T-helper 17 cell (primary cell): Measurements from ENCODE around the gene MAPT. TPM values are rescaled to one million over a fixed set of nuclear protein-coding genes. Genes with fewer than 3 reads are reported as not detected.

Experiments
- ATAC-seq: fragments of 150-1000 bp; cut with Tn5 transposase; 2 replicates; pipeline ENCODE4 v1.10.0; 2021; ENCODE audit warnings: mild to moderate bottlenecking, moderate library complexity
- DNase-seq, 3 donors: peaks; one replicate each; pipeline versions ENCODE4 v3.0.0 to v3.0.0-alpha.2; 2020 to 2021
- H3K9me3 ChIP-seq: one replicate; pipeline ENCODE4 v1.7.0; 2013; ENCODE audit warnings: low read length, mild to moderate bottlenecking; ENCODE audit not compliant: control insufficient read depth, poor library complexity, severe bottlenecking
- H3K27ac Mint-ChIP-seq: one replicate; pipeline ENCODE4 v1.8.0; 2022; ENCODE audit warnings: mild to moderate bottlenecking, moderate library complexity, mixed read lengths
- H3K27me3 Mint-ChIP-seq: one replicate; pipeline ENCODE4 v1.8.0; 2022; ENCODE audit warnings: mixed read lengths
- H3K36me3 Mint-ChIP-seq: one replicate; pipeline ENCODE4 v1.8.0; 2022; ENCODE audit warnings: low read depth, mixed read lengths
- H3K4me1 Mint-ChIP-seq: one replicate; pipeline ENCODE4 v1.8.0; 2022; ENCODE audit warnings: mild to moderate bottlenecking, mixed read lengths
- H3K4me3 Mint-ChIP-seq: one replicate; pipeline ENCODE4 v1.8.0; 2022; ENCODE audit warnings: mild to moderate bottlenecking, moderate library complexity, mixed read lengths
- total RNA-seq, 4 donors: library from RNA in 2 of 4; stranded (reverse) in 2 of 4; gene quantifications; one replicate each; pipeline ENCODE4 v1.2.3 and lab custom pipeline; 2022 to 2026

MAPT gene
- total RNA-seq, 2 donors from 2014 or later = 1.2 to 2.3 TPM

DNA sequence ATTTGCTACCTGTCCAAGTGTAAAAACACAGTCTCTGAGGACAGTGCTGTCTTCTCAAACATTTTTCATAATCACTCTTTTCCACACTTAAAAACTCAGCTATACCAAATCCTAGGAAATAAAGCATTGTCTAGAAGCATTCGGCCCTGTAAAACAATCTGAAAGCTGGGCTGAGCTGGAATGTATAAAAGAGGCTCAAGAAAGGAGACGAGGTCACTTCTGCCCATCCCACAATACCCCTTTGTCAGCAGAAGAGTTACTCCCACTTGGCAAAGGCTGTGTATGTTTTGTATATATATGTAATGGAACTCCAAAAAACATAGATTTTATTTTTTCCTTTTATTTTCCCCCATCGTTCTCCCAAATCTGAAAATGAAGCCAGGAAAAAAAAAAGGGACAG, 148.6 kb downstream of the MAPT start:
- ATAC-seq (no peak), DNase-seq (no peak)
- no peaks in the 10 kb centered on the region for H3K27me3 Mint-ChIP-seq
- peaks cover 7% of the 10 kb centered on the region for H3K36me3 Mint-ChIP-seq
- peaks cover 20% of the 10 kb centered on the region for H3K4me1 Mint-ChIP-seq
- H3K4me3 Mint-ChIP-seq = no peak overlapping the region
- peak overlapping the region; percentile 81 for H3K27ac Mint-ChIP-seq
- no peaks in the 10 kb centered on the region for H3K9me3 ChIP-seq

GRCh38 chr17:46043606-46044005, 149.3 kb downstream of the MAPT start:
- H3K4me1 Mint-ChIP-seq = peaks cover 16% of the 10 kb centered on the region
- no peak overlapping the region for H3K4me3 Mint-ChIP-seq
- peaks cover 2% of the 10 kb centered on the region for H3K36me3 Mint-ChIP-seq
- no peak for DNase-seq
- peak overlapping the region; percentile 81 for H3K27ac Mint-ChIP-seq
- no peaks in the 10 kb centered on the region for H3K27me3 Mint-ChIP-seq
- ATAC-seq = no peak
- H3K9me3 ChIP-seq = no peaks in the 10 kb centered on the region

GRCh38 chr17:46044286-46044928, 150.1 kb downstream of the MAPT start:
- DNase-seq (peak in 1 of 3 donors; percentile 36), ATAC-seq (peak; percentile 65)
- Mint-ChIP-seq H3K36me3 (peaks cover 2% of the 10 kb centered on the region), H3K4me1 (peaks cover 16% of the 10 kb centered on the region), H3K4me3 (no peak overlapping the region), H3K27ac (peak overlapping the region; percentile 81), H3K27me3 (no peaks in the 10 kb centered on the region)
- no peaks in the 10 kb centered on the region for H3K9me3 ChIP-seq

DNA sequence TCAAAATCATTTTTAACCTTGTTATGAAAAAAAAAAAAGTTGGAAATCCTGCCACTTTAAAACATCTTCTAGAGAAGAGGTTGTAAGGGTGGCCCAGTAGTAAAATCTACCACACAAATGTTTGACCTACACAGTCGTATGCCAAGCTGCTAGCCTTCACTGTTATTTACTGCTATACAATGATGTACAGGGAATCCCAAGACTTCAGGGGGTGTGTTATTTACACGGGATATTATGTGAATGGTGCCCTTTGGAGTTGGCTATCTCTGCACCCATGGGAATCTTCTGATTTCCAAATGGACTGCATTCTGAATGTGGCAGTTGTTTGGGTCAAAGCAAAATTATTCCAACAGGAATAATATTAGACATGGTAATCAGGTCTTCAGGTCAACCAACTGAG, 150.6 kb downstream of the MAPT start:
- Mint-ChIP-seq H3K27me3 (no peaks in the 10 kb centered on the region), H3K27ac (no peak overlapping the region), H3K36me3 (peaks cover 2% of the 10 kb centered on the region), H3K4me1 (peaks cover 16% of the 10 kb centered on the region), H3K4me3 (no peak overlapping the region)
- DNase-seq (no peak), ATAC-seq (no peak)
- H3K9me3 ChIP-seq = no peaks in the 10 kb centered on the region

- no peak for DNase-seq
- no peak overlapping the region for H3K4me3 Mint-ChIP-seq
- no peaks in the 10 kb centered on the region for H3K27me3 Mint-ChIP-seq
- peaks cover 2% of the 10 kb centered on the region for H3K36me3 Mint-ChIP-seq
- ATAC-seq = no peak
- peaks cover 16% of the 10 kb centered on the region for H3K4me1 Mint-ChIP-seq
- peak overlapping the region; percentile 54 for H3K27ac Mint-ChIP-seq
- H3K9me3 ChIP-seq = no peaks in the 10 kb centered on the region
These were observed 151.3 kb downstream of the MAPT start for GRCh38 chr17:46045639-46046038.

DNA sequence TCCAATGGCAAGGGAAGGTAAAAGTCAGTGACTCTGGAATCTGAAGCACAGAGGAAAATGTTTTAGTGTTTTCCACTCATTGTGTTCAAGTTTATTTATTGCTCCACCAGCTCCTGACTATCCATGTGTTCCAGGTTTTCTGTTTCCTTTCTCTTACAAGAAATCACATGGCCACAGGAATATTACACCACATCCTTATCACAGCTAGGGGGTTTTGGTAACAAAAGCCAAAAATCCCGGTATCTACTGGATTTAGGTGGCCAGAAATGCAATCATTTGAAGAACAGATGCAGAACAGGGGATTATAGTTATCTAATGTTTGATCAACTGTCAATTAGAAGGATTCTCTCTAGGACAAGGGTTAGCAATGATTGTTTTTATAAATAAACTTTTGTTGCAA, 152.6 kb downstream of the MAPT start:
- H3K4me3 Mint-ChIP-seq = no peak overlapping the region
- DNase-seq (no peak), ATAC-seq (no peak)
- peak overlapping the region; percentile 54 for H3K27ac Mint-ChIP-seq
- no peaks in the 10 kb centered on the region for H3K9me3 ChIP-seq
- H3K4me1 Mint-ChIP-seq = peaks cover 21% of the 10 kb centered on the region
- peaks cover 2% of the 10 kb centered on the region for H3K36me3 Mint-ChIP-seq
- no peaks in the 10 kb centered on the region for H3K27me3 Mint-ChIP-seq

- no peaks in the 10 kb centered on the region for H3K9me3 ChIP-seq
- Mint-ChIP-seq H3K4me3 (no peak overlapping the region), H3K27me3 (no peaks in the 10 kb centered on the region), H3K36me3 (peaks cover 2% of the 10 kb centered on the region), H3K4me1 (peaks cover 22% of the 10 kb centered on the region), H3K27ac (no peak overlapping the region)
- DNase-seq = no peak
- ATAC-seq = no peak
These were observed 153.0 kb downstream of the MAPT start for GRCh38 chr17:46047398-46047797.

GRCh38 chr17:46047856-46048255, 153.5 kb downstream of the MAPT start:
- Mint-ChIP-seq H3K4me3 (no peak overlapping the region), H3K4me1 (peaks cover 22% of the 10 kb centered on the region), H3K27me3 (no peaks in the 10 kb centered on the region), H3K36me3 (peaks cover 2% of the 10 kb centered on the region), H3K27ac (no peak overlapping the region)
- H3K9me3 ChIP-seq = no peaks in the 10 kb centered on the region
- no peak for DNase-seq
- no peak for ATAC-seq

DNA sequence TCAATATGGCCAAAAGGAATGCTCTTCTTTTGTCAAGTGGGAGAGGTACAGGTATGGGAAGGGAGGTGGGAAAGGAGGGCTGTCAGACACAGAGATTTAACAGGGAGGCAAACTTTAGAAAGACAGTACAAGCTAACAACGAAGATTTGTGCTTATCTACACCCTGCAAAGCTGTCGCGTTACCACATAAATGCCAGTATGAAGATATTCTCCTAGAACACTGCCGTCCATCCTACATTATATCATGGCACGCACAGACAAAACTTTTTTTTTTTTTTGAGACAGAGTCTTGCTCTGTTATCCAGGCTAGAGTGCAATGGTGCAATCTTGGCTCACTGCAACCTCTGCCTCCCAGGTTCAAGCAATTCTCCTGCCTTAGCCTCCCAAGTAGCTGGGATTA, 155.3 kb downstream of the MAPT start:
- no peaks in the 10 kb centered on the region for H3K27me3 Mint-ChIP-seq
- peak overlapping the region; percentile 68 for H3K27ac Mint-ChIP-seq
- peaks cover 22% of the 10 kb centered on the region for H3K4me1 Mint-ChIP-seq
- peaks cover 7% of the 10 kb centered on the region for H3K36me3 Mint-ChIP-seq
- DNase-seq = no peak
- no peak for ATAC-seq
- H3K4me3 Mint-ChIP-seq = no peak overlapping the region
- H3K9me3 ChIP-seq = no peaks in the 10 kb centered on the region

- H3K27me3 Mint-ChIP-seq = no peaks in the 10 kb centered on the region
- no peaks in the 10 kb centered on the region for H3K9me3 ChIP-seq
- no peak overlapping the region for H3K4me3 Mint-ChIP-seq
- no peak for DNase-seq
- peak overlapping the region; percentile 71 for H3K27ac Mint-ChIP-seq
- H3K36me3 Mint-ChIP-seq = peaks cover 5% of the 10 kb centered on the region
- H3K4me1 Mint-ChIP-seq = peaks cover 24% of the 10 kb centered on the region
- ATAC-seq = no peak
These were observed 159.7 kb downstream of the MAPT start for GRCh38 chr17:46053911-46054534.

DNA sequence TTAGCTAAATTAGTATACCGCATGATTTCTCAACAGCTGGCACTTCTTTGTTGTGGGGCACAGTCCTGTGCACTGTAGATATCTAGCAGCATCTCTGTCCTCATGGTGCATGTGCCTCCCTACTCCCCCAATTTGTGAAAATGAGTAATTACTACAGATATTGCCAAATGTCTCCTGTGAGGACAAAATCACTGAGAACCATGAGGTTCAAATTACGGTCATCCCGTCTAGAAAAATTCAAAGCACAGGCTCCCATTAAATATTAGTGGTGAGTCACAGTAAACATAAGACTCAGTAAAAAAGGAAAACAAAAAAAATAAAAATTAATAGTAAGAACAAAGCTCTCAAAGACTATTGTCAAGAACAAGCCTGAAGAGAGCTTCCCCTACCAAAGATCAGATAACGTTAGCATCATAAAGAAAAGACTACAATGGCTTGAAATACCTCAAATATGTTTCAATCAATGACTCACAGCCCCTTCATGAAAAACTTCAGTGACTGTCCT, 162.5 kb downstream of the MAPT start:
- Mint-ChIP-seq H3K27ac (peak overlapping the region; percentile 41), H3K36me3 (peaks cover 5% of the 10 kb centered on the region), H3K4me3 (no peak overlapping the region), H3K27me3 (no peaks in the 10 kb centered on the region), H3K4me1 (peaks cover 27% of the 10 kb centered on the region)
- H3K9me3 ChIP-seq = no peaks in the 10 kb centered on the region
- no peak for ATAC-seq
- no peak for DNase-seq

DNA sequence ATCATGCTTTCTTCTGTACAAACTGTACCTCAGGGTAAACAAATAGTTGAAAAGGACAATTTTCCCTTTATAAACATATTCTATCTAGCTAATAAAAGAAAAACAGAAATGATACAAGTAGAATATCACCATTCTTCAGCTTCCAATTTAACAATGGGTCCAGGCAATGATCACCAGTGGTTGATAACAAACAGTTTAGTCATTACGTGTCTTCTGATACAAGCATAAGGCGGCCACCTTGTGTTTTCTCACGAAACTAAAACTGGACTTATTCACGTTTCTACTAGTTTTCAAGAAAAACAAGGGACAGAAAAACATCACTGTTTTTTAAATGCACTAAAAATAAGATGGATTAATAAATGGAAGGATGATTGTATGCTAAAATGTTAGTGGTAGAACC, 163.0 kb downstream of the MAPT start:
- Mint-ChIP-seq H3K27me3 (no peaks in the 10 kb centered on the region), H3K4me1 (peaks cover 24% of the 10 kb centered on the region), H3K4me3 (no peak overlapping the region), H3K27ac (peak overlapping the region; percentile 68), H3K36me3 (peaks cover 5% of the 10 kb centered on the region)
- no peak for DNase-seq
- H3K9me3 ChIP-seq = no peaks in the 10 kb centered on the region
- no peak for ATAC-seq

DNA sequence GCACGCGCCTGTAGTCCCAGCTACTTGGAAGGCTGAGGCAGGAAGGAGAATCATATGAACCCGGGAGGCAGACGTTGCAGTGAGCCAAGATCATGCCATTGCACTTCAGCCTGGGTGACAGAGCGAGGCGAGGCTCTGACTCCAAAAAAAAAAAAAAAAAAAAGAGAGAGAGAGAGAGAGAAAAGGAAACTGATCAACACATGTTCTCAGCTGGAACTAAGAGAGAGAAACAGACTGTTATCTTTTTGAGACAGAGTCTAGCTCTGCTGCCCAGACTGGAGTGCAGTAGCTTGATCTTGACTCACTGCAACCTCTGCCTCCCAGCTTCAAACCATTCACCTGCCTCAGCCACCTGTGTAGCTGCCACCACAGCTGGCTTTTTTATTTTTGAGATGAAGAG, 165.1 kb downstream of the MAPT start:
- H3K9me3 ChIP-seq = no peaks in the 10 kb centered on the region
- no peak for ATAC-seq
- peak overlapping the region; percentile 68 for H3K27ac Mint-ChIP-seq
- H3K4me3 Mint-ChIP-seq = no peak overlapping the region
- no peak for DNase-seq
- H3K36me3 Mint-ChIP-seq = peaks cover 4% of the 10 kb centered on the region
- H3K4me1 Mint-ChIP-seq = peaks cover 24% of the 10 kb centered on the region
- no peaks in the 10 kb centered on the region for H3K27me3 Mint-ChIP-seq

DNA sequence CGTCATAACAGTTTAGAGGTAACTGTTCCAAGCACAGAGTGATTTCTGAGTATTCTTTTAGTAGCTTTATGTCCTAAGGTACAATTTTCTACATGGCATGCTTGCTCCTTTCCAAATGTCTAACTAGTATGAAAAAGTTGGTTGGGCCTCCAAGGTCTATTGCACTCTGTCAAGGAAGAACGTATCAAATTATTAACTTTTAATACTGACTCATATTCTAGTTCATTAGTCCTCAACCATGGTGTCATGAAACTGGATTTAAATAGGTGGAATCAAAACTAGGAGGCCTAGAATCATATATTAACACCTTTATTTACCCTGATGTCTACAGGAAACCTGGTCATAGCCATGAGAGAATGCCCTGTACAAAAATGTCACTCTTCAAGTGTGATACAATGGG, 166.1 kb downstream of the MAPT start:
- H3K36me3 Mint-ChIP-seq = peaks cover 3% of the 10 kb centered on the region
- no peak for DNase-seq
- H3K9me3 ChIP-seq = no peaks in the 10 kb centered on the region
- H3K4me3 Mint-ChIP-seq = no peak overlapping the region
- no peak for ATAC-seq
- H3K27me3 Mint-ChIP-seq = no peaks in the 10 kb centered on the region
- no peak overlapping the region for H3K27ac Mint-ChIP-seq
- H3K4me1 Mint-ChIP-seq = peaks cover 23% of the 10 kb centered on the region
